Peyer's patch (tissue), 4 donors: ENCODE measurements around the gene MGLL. TPM values are rescaled to one million over a fixed set of nuclear protein-coding genes. Genes with fewer than 3 reads are reported as not detected.

Experiments used
- DNase-seq, 3 donors: peaks; one replicate each; pipeline ENCODE4 v3.0.0-alpha.2; 2017 to 2019
- H3K27ac ChIP-seq, 4 donors: fragments of 200-600 bp; sonication (generic); one replicate each; pipeline ENCODE4 v1.5.1; 2016 to 2019
- H3K27me3 ChIP-seq, 2 donors: fragments of 200-600 bp; sonication (generic); one replicate each; pipeline ENCODE4 v1.5.1; 2019
- H3K36me3 ChIP-seq, 3 donors: fragments of 200-600 bp; sonication (generic); one replicate each; pipeline ENCODE4 v1.5.1; 2016 to 2019
- H3K4me1 ChIP-seq, 4 donors: fragments of 200-600 bp; sonication (generic); one replicate each; pipeline ENCODE4 v1.5.1; 2016 to 2019
- H3K4me3 ChIP-seq, 4 donors: fragments of 200-600 bp; sonication (generic); 1 replicate in 3 of 4; 2 replicates in 1 of 4; pipeline ENCODE4 v1.5.1; 2016 to 2019; ENCODE audit warnings: mild to moderate bottlenecking in 1 of 4
- H3K9me3 ChIP-seq, 4 donors: fragments of 200-600 bp; sonication (generic); one replicate each; pipeline ENCODE4 v1.5.1; 2016 to 2019; ENCODE audit warnings: mild to moderate bottlenecking in 1 of 4
- CTCF ChIP-seq, 6 experiments: fragments of 450-650 bp in 4 of 6; fragments of 200-600 bp in 2 of 6; sonication (generic) in 1 of 6; IDR thresholded peaks; one replicate each; pipeline ENCODE4 v1.5.1; 2017 to 2019; ENCODE audit warnings: antibody characterized with exemption in 6 of 6, mild to moderate bottlenecking in 3 of 6, moderate library complexity in 1 of 6
- POLR2A ChIP-seq, 2 donors: fragments of 450-650 bp; IDR thresholded peaks; one replicate each; pipeline ENCODE4 v1.5.1; 2017; ENCODE audit warnings: antibody characterized with exemption in 2 of 2, mild to moderate bottlenecking in 2 of 2, moderate library complexity in 2 of 2
- total RNA-seq, 4 donors: library from RNA; depleted of rRNA; stranded (reverse); fragments of >200 nt; gene quantifications; one replicate each; pipeline ENCODE4 v1.1.0, GENCODE V29; 2016

MGLL gene
- total RNA-seq, 4 donors from 2014 or later: 56.1 to 180 (median 143) TPM

GRCh38 chr3:127847236-127847720, 25.0 kb upstream of the MGLL start:
- no peaks in the 10 kb centered on the region for H3K36me3 ChIP-seq
- H3K27ac ChIP-seq: no peak overlapping the region
- no peak for DNase-seq
- no peaks in the 10 kb centered on the region for H3K4me1 ChIP-seq
- H3K9me3 ChIP-seq: no peaks in the 10 kb centered on the region
- H3K4me3 ChIP-seq: no peak overlapping the region
- H3K27me3 ChIP-seq: no peaks in the 10 kb centered on the region
- no peak for TF ChIP-seq CTCF (IDR thresholded peaks at IDR 0.05)
- no peak for TF ChIP-seq POLR2A (IDR thresholded peaks at IDR 0.05)

GRCh38 chr3:127846576-127846975, 24.3 kb upstream of the MGLL start:
- no peaks in the 10 kb centered on the region for H3K4me1 ChIP-seq
- TF ChIP-seq POLR2A (IDR thresholded peaks at IDR 0.05) (no peak), CTCF (IDR thresholded peaks at IDR 0.05) (no peak)
- H3K27ac ChIP-seq: no peak overlapping the region
- no peaks in the 10 kb centered on the region for H3K36me3 ChIP-seq
- DNase-seq: no peak
- H3K9me3 ChIP-seq: no peaks in the 10 kb centered on the region
- H3K27me3 ChIP-seq: no peaks in the 10 kb centered on the region
- no peak overlapping the region for H3K4me3 ChIP-seq

GRCh38 chr3:127844326-127844942, 22.1 kb upstream of the MGLL start:
- no peak for DNase-seq
- Histone ChIP-seq H3K4me1 (no peaks in the 10 kb centered on the region), H3K36me3 (no peaks in the 10 kb centered on the region), H3K27me3 (no peaks in the 10 kb centered on the region), H3K9me3 (no peaks in the 10 kb centered on the region), H3K27ac (no peak overlapping the region), H3K4me3 (no peak overlapping the region)
- no peak for TF ChIP-seq POLR2A (IDR thresholded peaks at IDR 0.05)
- TF ChIP-seq CTCF (IDR thresholded peaks at IDR 0.05): no peak

- TF ChIP-seq CTCF (IDR thresholded peaks at IDR 0.05) (no peak), POLR2A (IDR thresholded peaks at IDR 0.05) (no peak)
- Histone ChIP-seq H3K27me3 (no peaks in the 10 kb centered on the region), H3K4me1 (no peaks in the 10 kb centered on the region), H3K4me3 (no peak overlapping the region), H3K27ac (no peak overlapping the region), H3K36me3 (no peaks in the 10 kb centered on the region), H3K9me3 (no peaks in the 10 kb centered on the region)
- no peak for DNase-seq
Measured at GRCh38 chr3:127840671-127841070, 18.4 kb upstream of the MGLL start.

GRCh38 chr3:127839099-127839498, 16.8 kb upstream of the MGLL start:
- Histone ChIP-seq H3K4me1 (no peaks in the 10 kb centered on the region), H3K27me3 (no peaks in the 10 kb centered on the region), H3K27ac (no peak overlapping the region), H3K36me3 (no peaks in the 10 kb centered on the region), H3K4me3 (no peak overlapping the region), H3K9me3 (no peaks in the 10 kb centered on the region)
- DNase-seq: no peak
- no peak for TF ChIP-seq POLR2A (IDR thresholded peaks at IDR 0.05)
- no peak for TF ChIP-seq CTCF (IDR thresholded peaks at IDR 0.05)
